Measurements from ENCODE around the gene ME3. TPM values are rescaled to one million over a fixed set of nuclear protein-coding genes. Genes with fewer than 3 reads are reported as not detected.

The ME3 gene
- total and polyA plus RNA-seq, 4 donors = 7.4 to 38.7 (median 21.2) TPM

GRCh38 chr11:86403458-86403857 lies 269.0 kb downstream of the ME3 start:
- no peak for TF ChIP-seq CTCF (IDR thresholded peaks at IDR 0.05; ENCODE audit: control extremely low read depth, extremely low read depth)
- no peaks in the 10 kb centered on the region for H3K9me3 ChIP-seq (ENCODE audit: control insufficient read depth in 4 of 4, insufficient read depth in 3 of 4, low read length in 3 of 4)
- ATAC-seq (ENCODE audit: insufficient read depth, low FRiP score) (no peak), DNase-seq (no peak)
- H3K9ac ChIP-seq (ENCODE audit: insufficient read depth in 1 of 2, low read length in 2 of 2) = no peak overlapping the region
- no peaks in the 10 kb centered on the region for H3K36me3 ChIP-seq (ENCODE audit: control insufficient read depth in 4 of 4, insufficient read depth in 4 of 4, low read length in 4 of 4)
- no peak overlapping the region for H3K27ac ChIP-seq (ENCODE audit: low read depth in 1 of 2, low read length in 1 of 2)
- 75 to 78% methylated on average over 1 of the region's 1 CpG for WGBS, 2 donors
- no peak overlapping the region for H3K4me3 ChIP-seq
- H3K4me1 ChIP-seq (ENCODE audit: control insufficient read depth in 5 of 5, insufficient read depth in 5 of 5, low read length in 5 of 5) = no peaks in the 10 kb centered on the region
- H3K27me3 ChIP-seq (ENCODE audit: control insufficient read depth in 3 of 3, insufficient read depth in 3 of 3, low read length in 2 of 3) = no peaks in the 10 kb centered on the region

GRCh38 chr11:86398106-86398505 lies 274.3 kb downstream of the ME3 start:
- Histone ChIP-seq H3K27me3 (ENCODE audit: control insufficient read depth in 3 of 3, insufficient read depth in 3 of 3, low read length in 2 of 3) (no peaks in the 10 kb centered on the region), H3K4me3 (no peak overlapping the region), H3K9ac (ENCODE audit: insufficient read depth in 1 of 2, low read length in 2 of 2) (no peak overlapping the region), H3K4me1 (ENCODE audit: control insufficient read depth in 5 of 5, insufficient read depth in 5 of 5, low read length in 5 of 5) (no peaks in the 10 kb centered on the region), H3K9me3 (ENCODE audit: control insufficient read depth in 4 of 4, insufficient read depth in 3 of 4, low read length in 3 of 4) (no peaks in the 10 kb centered on the region), H3K36me3 (ENCODE audit: control insufficient read depth in 4 of 4, insufficient read depth in 4 of 4, low read length in 4 of 4) (no peaks in the 10 kb centered on the region), H3K27ac (ENCODE audit: low read depth in 1 of 2, low read length in 1 of 2) (no peak overlapping the region)
- WGBS, 2 donors = 96 to 99% methylated on average over 3 of the region's 3 CpGs
- no peak for TF ChIP-seq CTCF (IDR thresholded peaks at IDR 0.05; ENCODE audit: control extremely low read depth, extremely low read depth)
- DNase-seq = no peak
- no peak for ATAC-seq (ENCODE audit: insufficient read depth, low FRiP score)

- Histone ChIP-seq H3K36me3 (ENCODE audit: control insufficient read depth in 4 of 4, insufficient read depth in 4 of 4, low read length in 4 of 4) (no peaks in the 10 kb centered on the region), H3K27ac (ENCODE audit: low read depth in 1 of 2, low read length in 1 of 2) (no peak overlapping the region), H3K4me1 (ENCODE audit: control insufficient read depth in 5 of 5, insufficient read depth in 5 of 5, low read length in 5 of 5) (no peaks in the 10 kb centered on the region), H3K9me3 (ENCODE audit: control insufficient read depth in 4 of 4, insufficient read depth in 3 of 4, low read length in 3 of 4) (no peaks in the 10 kb centered on the region), H3K27me3 (ENCODE audit: control insufficient read depth in 3 of 3, insufficient read depth in 3 of 3, low read length in 2 of 3) (no peaks in the 10 kb centered on the region), H3K9ac (ENCODE audit: insufficient read depth in 1 of 2, low read length in 2 of 2) (no peak overlapping the region), H3K4me3 (no peak overlapping the region)
- ATAC-seq (ENCODE audit: insufficient read depth, low FRiP score) (no peak), DNase-seq (peak in 1 of 3 donors; percentile 32)
- TF ChIP-seq CTCF (IDR thresholded peaks at IDR 0.05; ENCODE audit: control extremely low read depth, extremely low read depth) = no peak
Observed at GRCh38 chr11:86397351-86397750, 275.1 kb downstream of the ME3 start.

GRCh38 chr11:86396396-86396795 lies 276.0 kb downstream of the ME3 start:
- DNase-seq (no peak), ATAC-seq (ENCODE audit: insufficient read depth, low FRiP score) (no peak)
- H3K27ac ChIP-seq (ENCODE audit: low read depth in 1 of 2, low read length in 1 of 2) = no peak overlapping the region
- H3K36me3 ChIP-seq (ENCODE audit: control insufficient read depth in 4 of 4, insufficient read depth in 4 of 4, low read length in 4 of 4) = no peaks in the 10 kb centered on the region
- H3K27me3 ChIP-seq (ENCODE audit: control insufficient read depth in 3 of 3, insufficient read depth in 3 of 3, low read length in 2 of 3) = no peaks in the 10 kb centered on the region
- H3K4me3 ChIP-seq = no peak overlapping the region
- H3K9me3 ChIP-seq (ENCODE audit: control insufficient read depth in 4 of 4, insufficient read depth in 3 of 4, low read length in 3 of 4) = no peaks in the 10 kb centered on the region
- TF ChIP-seq CTCF (IDR thresholded peaks at IDR 0.05; ENCODE audit: control extremely low read depth, extremely low read depth) = no peak
- WGBS, 2 donors = 95 to 99% methylated on average over 2 of the region's 2 CpGs
- H3K9ac ChIP-seq (ENCODE audit: insufficient read depth in 1 of 2, low read length in 2 of 2) = no peak overlapping the region
- H3K4me1 ChIP-seq (ENCODE audit: control insufficient read depth in 5 of 5, insufficient read depth in 5 of 5, low read length in 5 of 5) = no peaks in the 10 kb centered on the region
